Measurements from ENCODE around the gene RNASEH2B. TPM values are rescaled to one million over a fixed set of nuclear protein-coding genes. Genes with fewer than 3 reads are reported as not detected.

RNASEH2B gene
- total RNA-seq, 1 donor from 2014 or later = 57.5 TPM

DNA sequence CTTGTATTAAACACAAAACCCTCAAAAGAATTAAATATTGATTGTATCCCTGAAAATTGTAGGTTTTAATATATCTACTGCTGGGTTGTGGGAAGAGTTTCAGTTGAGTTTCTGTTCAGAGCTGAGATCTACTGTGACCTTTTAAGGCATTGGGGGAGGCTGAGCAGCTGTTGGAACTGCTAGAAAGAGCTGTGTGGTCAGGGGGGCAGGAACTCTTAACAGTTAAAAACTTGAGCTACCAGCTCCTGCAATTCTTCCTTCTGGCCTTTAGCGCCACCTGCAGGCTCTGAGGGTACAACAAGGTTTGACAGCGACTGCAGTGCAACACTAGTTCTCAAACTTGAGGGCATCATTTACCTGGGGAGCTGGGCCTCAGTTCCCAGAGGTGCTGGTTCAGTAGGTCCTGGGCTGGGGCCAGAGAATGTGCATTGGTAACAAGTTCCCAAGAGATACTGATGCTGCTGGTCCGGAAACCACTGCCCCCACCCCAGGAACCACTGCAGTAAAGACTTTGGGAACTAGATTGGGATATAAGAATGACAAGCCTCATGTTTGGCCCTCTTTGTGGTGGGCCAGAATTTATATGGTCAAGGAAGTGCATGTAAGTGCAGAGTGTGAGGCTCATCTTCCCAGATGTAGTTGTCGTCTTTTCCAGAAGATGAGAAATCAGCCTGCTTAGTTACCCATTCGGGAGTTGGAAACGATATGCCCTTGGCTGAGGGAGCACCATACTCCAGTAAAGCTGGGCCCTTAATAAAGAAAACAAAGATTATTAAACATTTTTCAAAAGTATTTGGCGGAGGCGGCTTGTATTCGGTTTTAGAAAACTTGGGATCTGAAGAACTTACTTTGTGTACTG lies 2.6 kb downstream of the RNASEH2B start:
- TF ChIP-seq, protein P1, sequence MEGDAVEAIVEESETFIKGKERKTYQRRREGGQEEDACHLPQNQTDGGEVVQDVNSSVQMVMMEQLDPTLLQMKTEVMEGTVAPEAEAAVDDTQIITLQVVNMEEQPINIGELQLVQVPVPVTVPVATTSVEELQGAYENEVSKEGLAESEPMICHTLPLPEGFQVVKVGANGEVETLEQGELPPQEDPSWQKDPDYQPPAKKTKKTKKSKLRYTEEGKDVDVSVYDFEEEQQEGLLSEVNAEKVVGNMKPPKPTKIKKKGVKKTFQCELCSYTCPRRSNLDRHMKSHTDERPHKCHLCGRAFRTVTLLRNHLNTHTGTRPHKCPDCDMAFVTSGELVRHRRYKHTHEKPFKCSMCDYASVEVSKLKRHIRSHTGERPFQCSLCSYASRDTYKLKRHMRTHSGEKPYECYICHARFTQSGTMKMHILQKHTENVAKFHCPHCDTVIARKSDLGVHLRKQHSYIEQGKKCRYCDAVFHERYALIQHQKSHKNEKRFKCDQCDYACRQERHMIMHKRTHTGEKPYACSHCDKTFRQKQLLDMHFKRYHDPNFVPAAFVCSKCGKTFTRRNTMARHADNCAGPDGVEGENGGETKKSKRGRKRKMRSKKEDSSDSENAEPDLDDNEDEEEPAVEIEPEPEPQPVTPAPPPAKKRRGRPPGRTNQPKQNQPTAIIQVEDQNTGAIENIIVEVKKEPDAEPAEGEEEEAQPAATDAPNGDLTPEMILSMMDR (IDR thresholded peaks at IDR 0.05) = peak; percentile 86
- TF ChIP-seq EZH2phosphoT487 (IDR thresholded peaks at IDR 0.05) = no peak
- TF ChIP-seq EZH2 (IDR thresholded peaks at IDR 0.05) = no peak
- no peaks in the 10 kb centered on the region for H3K9me3 Mint-ChIP-seq
- H3K27ac ChIP-seq = no peak overlapping the region
- H3K9ac ChIP-seq = no peak overlapping the region
- peak overlapping the region; percentile 42 for H3K4me3 Mint-ChIP-seq
- peaks cover 25% of the 10 kb centered on the region for H3K4me1 ChIP-seq
- no peaks in the 10 kb centered on the region for H3K36me3 Mint-ChIP-seq
- H3K79me2 ChIP-seq (ENCODE audit: low read depth) = peaks cover 47% of the 10 kb centered on the region
- no peaks in the 10 kb centered on the region for H4K20me1 ChIP-seq (ENCODE audit: low read depth)
- no peaks in the 10 kb centered on the region for H3K27me3 ChIP-seq
- H2AFZ ChIP-seq (replicated peaks) = no peak overlapping the region
- H3K9me3 ChIP-seq (ENCODE audit: low read depth) = no peaks in the 10 kb centered on the region
- peaks cover 25% of the 10 kb centered on the region for H3F3A ChIP-seq (ENCODE audit: low read depth)
- H3K27ac Mint-ChIP-seq = no peak overlapping the region
- H3K27me3 Mint-ChIP-seq (ENCODE audit: insufficient read depth, low read depth) = peaks cover 3% of the 10 kb centered on the region
- peaks cover 20% of the 10 kb centered on the region for H3K4me1 Mint-ChIP-seq
- H3K4me3 ChIP-seq = no peak overlapping the region
- H3K4me2 ChIP-seq = peak overlapping the region; percentile 96
- DNase-seq (ENCODE audit: low spot score) = peak; percentile 93
- no peaks in the 10 kb centered on the region for H3K36me3 ChIP-seq

DNA sequence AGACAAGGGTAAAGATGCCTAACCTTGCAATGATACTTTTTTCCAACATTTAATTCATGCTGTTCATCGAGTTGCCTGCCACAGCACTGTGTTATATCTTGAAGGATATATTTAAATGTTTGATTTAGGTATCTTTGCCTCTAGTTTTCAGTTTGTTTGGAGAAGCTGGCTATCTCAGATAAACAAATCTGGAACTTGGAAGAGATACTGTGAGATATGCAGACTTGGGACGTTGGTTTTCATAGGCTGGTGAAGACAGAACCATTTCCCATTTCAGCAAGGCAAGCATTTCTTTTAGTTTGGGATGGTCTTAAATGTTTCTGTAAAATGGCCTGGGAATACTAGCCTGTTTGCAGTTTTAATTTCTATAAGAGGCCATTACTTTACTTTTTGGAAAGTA lies 3.3 kb downstream of the RNASEH2B start:
- Histone ChIP-seq H3K79me2 (ENCODE audit: low read depth) (peaks cover 53% of the 10 kb centered on the region), H3K27ac (no peak overlapping the region), H3K36me3 (no peaks in the 10 kb centered on the region), H3K4me2 (no peak overlapping the region), H3K9ac (no peak overlapping the region), H3K9me3 (ENCODE audit: low read depth) (no peaks in the 10 kb centered on the region), H3F3A (ENCODE audit: low read depth) (peaks cover 25% of the 10 kb centered on the region), H3K4me3 (no peak overlapping the region), H3K27me3 (no peaks in the 10 kb centered on the region), H2AFZ (replicated peaks) (no peak overlapping the region), H4K20me1 (ENCODE audit: low read depth) (no peaks in the 10 kb centered on the region), H3K4me1 (peaks cover 25% of the 10 kb centered on the region)
- Mint-ChIP-seq H3K4me3 (no peak overlapping the region), H3K4me1 (peaks cover 20% of the 10 kb centered on the region), H3K27me3 (ENCODE audit: insufficient read depth, low read depth) (peaks cover 3% of the 10 kb centered on the region), H3K9me3 (no peaks in the 10 kb centered on the region), H3K36me3 (no peaks in the 10 kb centered on the region), H3K27ac (no peak overlapping the region)
- DNase-seq (ENCODE audit: low spot score) = no peak
- TF ChIP-seq, protein P1 (IDR thresholded peaks at IDR 0.05) = no peak
- TF ChIP-seq EZH2phosphoT487 (IDR thresholded peaks at IDR 0.05) (no peak), EZH2 (IDR thresholded peaks at IDR 0.05) (no peak)

DNA sequence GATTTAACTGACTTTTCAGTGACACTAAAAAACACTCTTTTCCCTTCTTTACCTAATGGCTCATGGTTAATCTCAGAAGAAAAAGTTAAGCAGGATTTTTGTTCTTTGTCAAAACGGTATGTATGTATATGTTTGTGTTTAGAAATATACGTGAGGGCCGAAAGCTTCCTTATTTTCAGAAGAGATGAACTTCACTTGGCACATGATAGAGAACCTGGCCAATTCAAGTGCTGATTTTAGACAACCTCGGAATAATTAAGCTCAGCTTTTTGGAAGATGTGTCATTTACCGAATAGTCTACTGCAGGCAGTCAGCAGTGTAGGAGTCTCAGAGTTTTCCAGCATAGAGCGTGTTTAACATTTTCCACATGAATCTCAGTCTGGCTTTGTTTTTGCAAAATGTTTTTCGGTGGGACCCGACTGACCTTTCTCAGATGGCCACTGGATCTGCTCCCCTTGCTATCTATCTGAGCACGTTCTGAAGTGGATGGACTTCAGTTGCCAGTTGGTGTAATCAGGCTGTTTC lies 4.6 kb downstream of the RNASEH2B start:
- DNase-seq (ENCODE audit: low spot score) = no peak
- Histone ChIP-seq H2AFZ (replicated peaks) (no peak overlapping the region), H3K9me3 (ENCODE audit: low read depth) (no peaks in the 10 kb centered on the region), H3K36me3 (no peaks in the 10 kb centered on the region), H3K27me3 (no peaks in the 10 kb centered on the region), H4K20me1 (ENCODE audit: low read depth) (no peaks in the 10 kb centered on the region), H3K79me2 (ENCODE audit: low read depth) (peaks cover 54% of the 10 kb centered on the region), H3K4me3 (no peak overlapping the region), H3K4me1 (peaks cover 23% of the 10 kb centered on the region), H3F3A (ENCODE audit: low read depth) (peaks cover 15% of the 10 kb centered on the region), H3K9ac (no peak overlapping the region), H3K27ac (no peak overlapping the region), H3K4me2 (no peak overlapping the region)
- Mint-ChIP-seq H3K27me3 (ENCODE audit: insufficient read depth, low read depth) (peaks cover 3% of the 10 kb centered on the region), H3K36me3 (no peaks in the 10 kb centered on the region), H3K4me3 (no peak overlapping the region), H3K27ac (no peak overlapping the region), H3K9me3 (no peaks in the 10 kb centered on the region), H3K4me1 (peaks cover 20% of the 10 kb centered on the region)
- TF ChIP-seq EZH2phosphoT487 (IDR thresholded peaks at IDR 0.05) (no peak), EZH2 (IDR thresholded peaks at IDR 0.05) (no peak)
- TF ChIP-seq, protein P1 (IDR thresholded peaks at IDR 0.05) = no peak
